ENCODE data around the gene PTPRG. TPM values are rescaled to one million over a fixed set of nuclear protein-coding genes. Genes with fewer than 3 reads are reported as not detected.

Gene PTPRG
- polyA plus RNA-seq, 1 donor (not counting 4 experiments of a cell fraction or from before 2014, with no cell fraction given) = 12.1 TPM

- no peaks in the 10 kb centered on the region for H3K27me3 ChIP-seq (ENCODE audit: control insufficient read depth, extremely low read depth, insufficient read depth, low read length)
Measured at GRCh38 chr3:62011666-62012065, 450.3 kb downstream of the PTPRG start.

GRCh38 chr3:62013951-62014350 lies 452.6 kb downstream of the PTPRG start:
- no peaks in the 10 kb centered on the region for H3K79me2 ChIP-seq (ENCODE audit: control insufficient read depth, insufficient read depth, low read length)
- no peak overlapping the region for H3K4me3 ChIP-seq (ENCODE audit: control insufficient read depth in 2 of 3, extremely low read depth in 1 of 3, insufficient read depth in 2 of 3, low read depth in 1 of 3, low read length in 3 of 3)
- no peak overlapping the region for H2AFZ ChIP-seq (ENCODE audit: control insufficient read depth, low read length)
- no peaks in the 10 kb centered on the region for H3K27me3 ChIP-seq (ENCODE audit: control insufficient read depth, extremely low read depth, insufficient read depth, low read length)
- no peaks in the 10 kb centered on the region for H4K20me1 ChIP-seq (ENCODE audit: control insufficient read depth, extremely low read depth, insufficient read depth, low read length)
- H3K9me1 ChIP-seq (ENCODE audit: control insufficient read depth, extremely low read depth, insufficient read depth, low read length) = no peaks in the 10 kb centered on the region
- FAIRE-seq (no peak), DNase-seq (ENCODE audit: low read depth, low spot score) (no peak)
- dilution Hi-C loops (cut with MboI; ENCODE audit: extremely low pct_ligation_motif_present, low sequenced_read_pairs) = no loop called here
- no peak for TF ChIP-seq EZH2 (IDR thresholded peaks at IDR 0.05; ENCODE audit: low read length)
- TF ChIP-seq CTCF (optimal IDR thresholded peaks at IDR 0.05 in 1 of 3, IDR thresholded peaks at IDR 0.05 in 1 of 3, conservative IDR thresholded peaks at IDR 0.05 in 1 of 3; ENCODE audit: extremely low read depth in 1 of 3, insufficient read depth in 2 of 3, low read length in 3 of 3) = no peak
- H3K9ac ChIP-seq (ENCODE audit: control insufficient read depth, extremely low read depth, insufficient read depth, low read length) = no peak overlapping the region
- no peak overlapping the region for H3K4me2 ChIP-seq (ENCODE audit: control insufficient read depth, extremely low read depth, insufficient read depth, low read depth, low read length)
- no peaks in the 10 kb centered on the region for H3K36me3 ChIP-seq (ENCODE audit: control insufficient read depth in 2 of 2, extremely low read depth in 1 of 2, insufficient read depth in 2 of 2, low read length in 2 of 2)
- H3K27ac ChIP-seq (ENCODE audit: control insufficient read depth, insufficient read depth, low read length) = no peak overlapping the region
- no peaks in the 10 kb centered on the region for H3K4me1 ChIP-seq (ENCODE audit: control insufficient read depth, extremely low read depth, insufficient read depth, low read length)
- H3K9me3 ChIP-seq (ENCODE audit: control insufficient read depth, low read depth, low read length) = no peaks in the 10 kb centered on the region

More at GRCh38 chr3:62011666-62012065, 450.3 kb downstream of the PTPRG start:
- no peak overlapping the region for H3K27ac ChIP-seq (ENCODE audit: control insufficient read depth, insufficient read depth, low read length)
- no peak for DNase-seq (ENCODE audit: low read depth, low spot score)
- H3K9me3 ChIP-seq (ENCODE audit: control insufficient read depth, low read depth, low read length) = no peaks in the 10 kb centered on the region
- H3K9me1 ChIP-seq (ENCODE audit: control insufficient read depth, extremely low read depth, insufficient read depth, low read length) = no peaks in the 10 kb centered on the region
- H3K79me2 ChIP-seq (ENCODE audit: control insufficient read depth, insufficient read depth, low read length) = no peaks in the 10 kb centered on the region
- H2AFZ ChIP-seq (ENCODE audit: control insufficient read depth, low read length) = no peak overlapping the region
- H4K20me1 ChIP-seq (ENCODE audit: control insufficient read depth, extremely low read depth, insufficient read depth, low read length) = no peaks in the 10 kb centered on the region
- FAIRE-seq = peak; percentile 70
- H3K4me3 ChIP-seq (ENCODE audit: control insufficient read depth in 2 of 3, extremely low read depth in 1 of 3, insufficient read depth in 2 of 3, low read depth in 1 of 3, low read length in 3 of 3) = no peak overlapping the region
- H3K36me3 ChIP-seq (ENCODE audit: control insufficient read depth in 2 of 2, extremely low read depth in 1 of 2, insufficient read depth in 2 of 2, low read length in 2 of 2) = no peaks in the 10 kb centered on the region
- TF ChIP-seq CTCF (optimal IDR thresholded peaks at IDR 0.05 in 1 of 3, IDR thresholded peaks at IDR 0.05 in 1 of 3, conservative IDR thresholded peaks at IDR 0.05 in 1 of 3; ENCODE audit: extremely low read depth in 1 of 3, insufficient read depth in 2 of 3, low read length in 3 of 3) (no peak), EZH2 (IDR thresholded peaks at IDR 0.05; ENCODE audit: low read length) (no peak)
- dilution Hi-C loops (cut with MboI; ENCODE audit: extremely low pct_ligation_motif_present, low sequenced_read_pairs) = no loop called here
- no peak overlapping the region for H3K4me2 ChIP-seq (ENCODE audit: control insufficient read depth, extremely low read depth, insufficient read depth, low read depth, low read length)
- no peaks in the 10 kb centered on the region for H3K4me1 ChIP-seq (ENCODE audit: control insufficient read depth, extremely low read depth, insufficient read depth, low read length)
- no peak overlapping the region for H3K9ac ChIP-seq (ENCODE audit: control insufficient read depth, extremely low read depth, insufficient read depth, low read length)

All from keratinocyte (primary cell).